Anterior cingulate cortex (tissue), 58 donors: ENCODE results near the gene GXYLT2.
A peak's percentile ranks its signal among the peaks of the same experiment; 100 is the strongest.
"Not testable (repeated sequence)": the region's sequence is repeated elsewhere in the genome, so short reads cannot be mapped to it uniquely, and the experiment has no call there.

Source experiments
- DNase-seq, 58 donors: peaks; one replicate each; lab custom pipeline; 2025; lab: John Stamatoyannopoulos, UW

Gene GXYLT2

GRCh38 chr3:72928781-72929735 lies 41.2 kb downstream of the GXYLT2 start:
- not testable (repeated sequence) for DNase-seq

GRCh38 chr3:72930754-72931153 lies 42.9 kb downstream of the GXYLT2 start:
- no peak for DNase-seq

DNA sequence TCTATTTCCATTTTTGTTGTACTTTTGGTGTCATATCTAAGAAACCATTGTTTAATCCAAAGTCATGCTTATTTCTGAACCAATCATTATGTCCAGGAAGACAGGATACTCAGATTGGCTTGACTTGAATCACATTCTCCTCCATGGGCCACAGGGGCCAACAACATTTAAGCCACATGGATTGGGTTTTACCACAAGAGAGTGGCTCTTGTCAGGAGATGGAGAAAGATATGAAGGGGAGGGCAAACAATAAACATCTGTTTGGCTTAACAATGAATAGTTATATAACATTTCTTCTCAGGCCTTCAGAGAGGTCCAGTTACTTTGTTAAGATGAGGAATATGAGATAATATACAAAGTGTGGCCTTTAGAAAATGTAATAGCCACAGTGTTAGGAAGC lies 44.6 kb downstream of the GXYLT2 start:
- no peak for DNase-seq

- DNase-seq: peak in 22 of 58 donors; percentile 6 to 57 (median 26)
Observed at GRCh38 chr3:72938471-72939265, 50.8 kb downstream of the GXYLT2 start.

GRCh38 chr3:72941245-72941644 lies 53.4 kb downstream of the GXYLT2 start:
- DNase-seq: no peak

GRCh38 chr3:72942427-72942826 lies 54.6 kb downstream of the GXYLT2 start:
- DNase-seq: no peak

DNA sequence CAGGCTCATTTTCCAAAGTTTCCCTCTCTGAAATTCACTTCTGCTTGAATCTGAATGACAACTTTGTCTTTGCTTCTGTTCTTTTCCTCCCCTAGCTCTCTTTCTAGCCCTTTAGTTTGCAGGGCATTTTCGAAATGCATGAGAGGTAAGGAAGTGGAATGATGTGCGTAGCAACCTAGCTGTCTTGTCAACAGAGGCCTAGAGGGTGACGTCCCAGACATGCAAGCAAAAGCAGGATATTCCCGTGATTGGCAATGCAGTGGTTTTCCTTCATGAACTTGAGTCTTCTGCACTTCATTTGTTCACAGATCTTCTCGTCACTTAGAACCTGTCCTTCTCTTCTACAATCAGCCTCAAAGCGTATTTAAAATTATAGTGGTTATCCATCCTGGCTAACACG lies 56.9 kb downstream of the GXYLT2 start:
- DNase-seq: no peak

- no peak for DNase-seq
Observed at GRCh38 chr3:72947715-72948490, 60.1 kb downstream of the GXYLT2 start.

DNA sequence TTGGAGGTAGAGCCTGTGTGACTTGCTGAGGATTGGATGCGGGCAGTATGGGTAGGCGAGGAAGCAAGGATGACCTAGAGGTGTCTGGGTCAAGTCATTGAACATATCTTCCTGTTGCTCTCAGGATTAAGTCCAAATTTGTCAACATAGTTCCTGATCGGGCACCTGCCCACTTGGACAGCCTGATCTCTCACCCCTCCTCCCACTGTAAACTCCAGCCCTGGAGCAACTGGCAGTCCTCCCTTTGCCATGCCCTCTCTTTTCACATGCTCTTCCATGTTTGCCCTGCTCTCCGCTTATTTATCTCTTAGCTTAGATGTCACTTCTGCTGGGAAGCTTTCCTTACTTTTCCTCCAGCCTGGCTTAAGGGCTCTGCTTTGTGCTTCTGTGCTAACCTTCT lies 61.2 kb downstream of the GXYLT2 start:
- no peak for DNase-seq

- DNase-seq: no peak
Observed at GRCh38 chr3:72950372-72950771, 62.5 kb downstream of the GXYLT2 start.

- peak in 19 of 58 donors; percentile 2 to 70 (median 20) for DNase-seq
Observed at GRCh38 chr3:72950801-72951200, 63.0 kb downstream of the GXYLT2 start.

GRCh38 chr3:72951259-72951722 lies 63.4 kb downstream of the GXYLT2 start:
- no peak for DNase-seq

- no peak for DNase-seq
Observed at GRCh38 chr3:72953325-72953956, 65.6 kb downstream of the GXYLT2 start.

GRCh38 chr3:72957297-72957696 lies 69.5 kb downstream of the GXYLT2 start:
- peak in 47 of 58 donors; percentile 1 to 85 (median 52) for DNase-seq

DNA sequence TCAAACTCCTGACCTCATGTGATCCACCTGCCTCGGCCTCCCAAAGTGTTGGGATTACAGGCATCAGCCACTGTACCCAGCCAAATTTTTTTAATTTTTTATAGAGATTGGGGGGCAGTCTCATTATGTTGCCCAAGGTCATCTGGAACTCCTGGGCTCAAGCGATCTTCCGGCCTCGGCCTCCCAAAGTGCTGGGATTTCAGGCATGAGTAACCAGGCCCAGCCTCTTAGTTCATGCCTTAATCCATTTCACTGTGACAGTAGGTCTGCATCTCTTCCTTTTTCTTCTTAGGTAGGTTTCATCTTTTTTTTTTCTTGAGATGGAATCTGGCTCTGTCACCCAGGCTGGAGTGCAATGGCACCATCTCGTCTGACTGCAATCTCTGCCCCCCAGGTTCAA lies 71.5 kb downstream of the GXYLT2 start:
- DNase-seq: no peak

DNA sequence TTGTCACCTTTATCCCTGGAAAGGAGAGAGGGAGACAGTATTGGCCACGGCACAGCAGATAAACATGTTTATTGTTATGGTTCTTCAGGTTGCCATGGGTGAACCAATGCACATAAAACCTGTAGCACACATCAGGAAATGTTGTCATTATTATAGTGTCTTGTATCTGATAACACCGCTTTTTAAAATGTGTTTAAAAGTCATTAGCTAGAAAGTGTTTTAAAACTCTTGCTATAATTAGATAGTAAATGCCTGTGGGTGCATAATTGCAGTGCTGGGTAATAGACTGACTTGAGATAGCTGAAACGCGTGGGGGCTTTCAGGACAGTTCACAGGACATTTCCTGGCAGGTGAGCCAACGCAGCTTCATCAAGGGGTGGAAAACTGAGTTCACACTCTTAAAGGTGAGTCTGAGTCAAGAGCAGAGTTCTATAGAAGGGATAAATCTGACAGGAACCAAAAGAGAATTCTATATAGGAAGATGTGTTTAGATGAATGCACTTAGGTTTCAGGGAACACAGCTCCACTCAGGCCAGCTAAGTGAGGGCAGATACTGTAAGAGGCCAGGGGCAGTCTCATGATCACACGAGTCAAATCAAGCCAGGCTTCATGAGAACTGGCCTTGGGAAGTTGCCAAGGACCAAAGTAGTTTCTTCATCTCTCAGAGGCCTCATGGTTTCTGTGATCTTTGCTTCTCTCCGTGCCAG lies 73.1 kb downstream of the GXYLT2 start:
- peak in 8 of 58 donors; percentile 2 to 53 (median 11) for DNase-seq

DNA sequence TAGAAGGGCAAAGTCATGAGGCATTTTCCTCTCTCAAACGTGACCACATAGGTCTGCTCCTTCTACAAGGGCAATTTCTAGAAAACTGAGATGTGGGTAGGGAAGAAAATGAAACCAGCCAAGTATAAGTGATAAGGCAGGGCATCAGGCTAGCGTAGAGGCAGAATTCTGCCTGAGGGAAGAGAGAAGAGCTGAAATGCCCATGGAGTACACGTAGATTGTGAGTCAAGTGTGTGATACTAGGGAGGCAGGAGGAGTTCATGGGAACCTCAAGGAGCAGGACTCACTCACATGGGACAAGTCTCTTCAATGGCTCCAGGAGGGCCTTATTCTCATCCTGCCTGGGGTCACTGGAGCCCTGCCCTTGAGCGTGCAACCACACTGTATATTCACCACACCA lies 73.9 kb downstream of the GXYLT2 start:
- DNase-seq: no peak

DNA sequence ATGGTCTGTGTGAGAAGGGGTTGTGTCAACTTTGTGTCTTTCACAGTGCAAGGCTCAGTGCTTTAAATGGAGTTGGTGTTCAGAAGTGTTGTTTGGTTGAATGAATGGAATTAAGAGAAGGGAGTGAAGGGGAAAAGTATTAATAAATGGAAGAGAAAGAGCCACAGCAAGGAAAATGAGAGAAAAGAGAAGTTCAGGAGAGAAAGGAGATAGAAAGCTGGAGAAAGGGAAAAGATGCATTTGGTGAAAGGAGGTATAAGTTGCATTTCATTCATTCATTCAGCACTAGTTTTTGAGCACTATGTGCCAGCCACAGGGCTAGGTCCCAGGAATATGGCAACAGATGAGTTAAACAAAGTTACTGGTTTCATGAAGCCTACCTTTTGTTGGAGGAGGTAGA lies 74.5 kb downstream of the GXYLT2 start:
- DNase-seq: no peak

DNA sequence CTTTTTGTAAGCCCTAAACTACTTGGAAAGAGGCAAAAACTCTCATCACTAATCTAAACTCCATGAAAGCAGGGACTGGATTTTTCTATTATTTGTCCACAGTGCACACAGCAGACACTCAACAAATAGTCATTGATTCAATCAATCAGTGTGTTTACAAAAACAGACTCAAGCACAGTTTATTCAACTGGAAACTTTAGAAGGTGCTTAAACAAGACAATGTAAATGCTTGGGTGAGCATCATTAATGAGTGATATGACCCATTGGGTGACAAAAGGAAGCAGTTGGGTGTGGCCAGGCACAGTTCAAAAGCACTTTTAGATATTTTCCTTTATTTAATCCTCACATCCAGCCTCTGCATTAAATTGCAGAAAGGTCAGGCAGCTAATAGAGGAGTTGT lies 76.8 kb downstream of the GXYLT2 start:
- no peak for DNase-seq
